Caco-2 (cell line): ENCODE data around the gene SLC37A1. TPM values are rescaled to one million over a fixed set of nuclear protein-coding genes. Genes with fewer than 3 reads are reported as not detected.
A peak's percentile ranks its signal among the peaks of the same experiment; 100 is the strongest.

ENCODE experiments used
- BruUV-seq: library from RNA; stranded (reverse); fragments of 400-500 nt; replicated peaks from 2 replicates; lab custom pipeline; 2021; lab: Mats Ljungman, UMichigan
- CTCF ChIA-PET: fragments of 300-600 bp; sonication (Branson Sonifier 250); formaldehyde crosslinking; loops from one replicate; lab custom pipeline; 2022; ENCODE audit warnings: antibody characterized with exemption; lab: Charles Lee
- POLR2A ChIA-PET: fragments of 300-600 bp; sonication (Branson Sonifier 250); formaldehyde crosslinking; loops from one replicate; lab custom pipeline; 2022; ENCODE audit warnings: antibody characterized with exemption; lab: Charles Lee
- DNase-seq, 2 experiments: peaks; one replicate each; pipeline versions ENCODE4 v3.0.0 to v3.0.0-alpha.2; 2020 to 2022
- H3K27me3 ChIP-seq: replicated peaks from 2 replicates; pipeline ENCODE4 v1.6.0; 2011; ENCODE audit warnings: low read length; ENCODE audit not compliant: control insufficient read depth, insufficient read depth
- H3K36me3 ChIP-seq: 2 replicates; pipeline ENCODE4 v1.5.1; 2011; ENCODE audit warnings: low read length; ENCODE audit not compliant: control insufficient read depth, insufficient read depth
- H3K4me1 ChIP-seq: fragments of 250-450 bp; sonication (Bioruptor Pico); 2 replicates; pipeline ENCODE4 v1.5.1; 2020; ENCODE audit warnings: mild to moderate bottlenecking
- H3K4me3 ChIP-seq: 2 replicates; pipeline ENCODE4 v1.5.1; 2011; ENCODE audit warnings: low read depth, mild to moderate bottlenecking, control low read depth, low read length
- H3K9me3 ChIP-seq: fragments of 250-450 bp; sonication (Bioruptor Pico); 2 replicates; pipeline ENCODE4 v1.5.1; 2020; ENCODE audit warnings: mild to moderate bottlenecking, moderate library complexity
- H3K27ac Mint-ChIP-seq: one replicate; pipeline ENCODE4 v1.8.0; 2022; ENCODE audit warnings: mixed read lengths; ENCODE audit not compliant: unreplicated experiment
- H3K27me3 Mint-ChIP-seq: one replicate; pipeline ENCODE4 v1.8.0; 2022; ENCODE audit warnings: mixed read lengths; ENCODE audit not compliant: insufficient read depth, unreplicated experiment
- H3K36me3 Mint-ChIP-seq: one replicate; pipeline ENCODE4 v1.8.0; 2022; ENCODE audit warnings: mild to moderate bottlenecking, mixed read lengths; ENCODE audit not compliant: insufficient read depth, unreplicated experiment
- H3K4me1 Mint-ChIP-seq: one replicate; pipeline ENCODE4 v1.8.0; 2022; ENCODE audit warnings: low read depth, mixed read lengths; ENCODE audit not compliant: unreplicated experiment
- H3K4me3 Mint-ChIP-seq: one replicate; pipeline ENCODE4 v1.8.0; 2022; ENCODE audit warnings: mild to moderate bottlenecking, moderate library complexity, mixed read lengths; ENCODE audit not compliant: unreplicated experiment
- H3K9me3 Mint-ChIP-seq: one replicate; pipeline ENCODE4 v1.8.0; 2022; ENCODE audit warnings: mixed read lengths; ENCODE audit not compliant: unreplicated experiment
- CTCF ChIP-seq, 2 experiments: fragments of 200-600 bp in 1 of 2; IDR thresholded peaks; 1 replicate in 1 of 2; 2 replicates in 1 of 2; pipeline versions ENCODE4 v1.5.1 to v1.8.0; 2011 to 2022; ENCODE audit warnings: antibody characterized with exemption in 1 of 2, control low read depth in 1 of 2, inconsistent platforms in 1 of 2, low read depth in 1 of 2, low read length in 1 of 2, mild to moderate bottlenecking in 1 of 2, moderate library complexity in 1 of 2; ENCODE audit not compliant: insufficient read depth in 1 of 2, severe bottlenecking in 1 of 2, unreplicated experiment in 1 of 2
- intact Hi-C: fragments of 100-400 bp; cut with micrococcal nuclease; formaldehyde crosslinking; loops from one replicate; pipeline ENCODE4 v1.10.0; 2022; ENCODE audit not compliant: unreplicated experiment
- total RNA-seq: library from RNA; stranded (reverse); gene quantifications from 2 replicates; pipeline ENCODE4 v1.2.3, GENCODE V29; 2022

Gene SLC37A1
- total RNA-seq, 1 experiment from 2014 or later = 9.8 TPM

GRCh38 chr21:42512346-42513034 is 1.2 kb upstream of the SLC37A1 start:
- Histone ChIP-seq H3K36me3 (no peaks in the 10 kb centered on the region), H3K9me3 (no peaks in the 10 kb centered on the region), H3K4me1 (peaks cover 48% of the 10 kb centered on the region), H3K4me3 (no peak overlapping the region), H3K27me3 (no peaks in the 10 kb centered on the region)
- CTCF ChIA-PET = interaction anchor here (1.1 kb wide), 1 partner anchor 45 kb away, joined by 3 read pairs; no protein-coding TSS in a partner anchor
- Mint-ChIP-seq H3K4me3 (peak overlapping the region; percentile 30), H3K36me3 (no peaks in the 10 kb centered on the region), H3K9me3 (no peaks in the 10 kb centered on the region), H3K4me1 (peaks cover 38% of the 10 kb centered on the region), H3K27me3 (no peaks in the 10 kb centered on the region), H3K27ac (peak overlapping the region; percentile 57)
- POLR2A ChIA-PET = no interaction called here
- no peak for TF ChIP-seq CTCF (IDR thresholded peaks at IDR 0.05; ENCODE audit: insufficient read depth in 1 of 2, low read depth in 1 of 2, low read length in 1 of 2, severe bottlenecking in 1 of 2, unreplicated experiment in 1 of 2)
- no peak for DNase-seq
- no TSS peak for BruUV-seq
- intact Hi-C loops = no loop called here

DNA sequence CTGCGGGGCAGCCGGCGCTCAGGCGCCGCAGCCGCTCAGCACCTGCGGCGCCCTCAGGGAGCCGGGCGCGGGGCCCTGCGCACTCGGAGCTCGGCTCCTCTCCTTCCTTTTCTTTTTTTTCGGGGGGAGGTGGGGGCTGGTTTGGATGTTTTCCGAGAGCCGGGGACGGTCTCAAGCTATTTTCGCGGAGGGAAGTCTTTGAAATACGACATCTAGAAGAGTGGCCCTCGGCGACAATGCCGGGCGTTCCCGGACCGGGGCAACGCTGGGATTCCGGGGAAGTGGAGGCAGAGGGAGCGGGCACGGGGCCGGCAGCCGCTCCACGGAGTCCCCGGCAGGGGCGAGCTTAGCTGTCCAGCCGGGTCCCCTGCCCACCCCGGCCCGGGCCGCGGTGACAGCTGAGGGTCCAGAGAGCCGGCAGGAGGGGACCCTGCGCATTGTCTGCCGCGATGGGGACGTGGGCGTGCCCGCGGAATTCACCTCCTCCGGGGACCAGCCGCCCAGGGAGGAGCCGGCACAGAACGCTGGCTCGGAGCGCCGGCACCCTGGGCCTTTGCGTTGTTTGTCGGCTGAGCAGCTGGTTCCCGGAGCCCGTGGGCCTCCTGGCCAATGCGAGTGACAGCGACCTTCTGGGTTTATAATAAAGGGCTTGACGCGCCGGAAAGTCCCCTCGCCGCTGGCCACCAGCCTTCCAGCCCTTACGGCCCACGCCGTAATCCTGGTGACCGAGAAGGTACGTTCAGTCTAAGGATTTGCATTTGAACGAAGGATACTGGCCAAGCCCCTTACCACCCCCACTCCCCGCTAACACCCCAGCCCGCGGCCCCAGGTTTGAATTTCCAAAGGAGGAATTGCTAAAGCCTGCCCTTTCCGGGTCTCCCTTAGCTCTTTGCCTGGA is 582 bp downstream of the SLC37A1 start:
- H3K4me3 Mint-ChIP-seq = peak overlapping the region; percentile 79
- Histone ChIP-seq H3K4me3 (peak overlapping the region; percentile 76), H3K36me3 (no peaks in the 10 kb centered on the region), H3K27me3 (no peaks in the 10 kb centered on the region), H3K4me1 (peaks cover 31% of the 10 kb centered on the region), H3K9me3 (no peaks in the 10 kb centered on the region)
- DNase-seq = peak in 1 of 2 experiments; percentile 48
- H3K27ac Mint-ChIP-seq = peak overlapping the region; percentile 29
- POLR2A ChIA-PET = interaction anchor here (0.6 kb wide), 1 partner anchor 318 kb away, joined by 8 read pairs; no protein-coding TSS in a partner anchor
- H3K36me3 Mint-ChIP-seq = no peaks in the 10 kb centered on the region
- BruUV-seq = no TSS peak
- H3K4me1 Mint-ChIP-seq = peaks cover 25% of the 10 kb centered on the region
- TF ChIP-seq CTCF (IDR thresholded peaks at IDR 0.05; ENCODE audit: insufficient read depth in 1 of 2, low read depth in 1 of 2, low read length in 1 of 2, severe bottlenecking in 1 of 2, unreplicated experiment in 1 of 2) = no peak
- intact Hi-C loops = loop anchor here (2.0 kb wide), 1 partner anchor 55 kb away; no protein-coding TSS in a partner anchor
- CTCF ChIA-PET = no interaction called here
- no peaks in the 10 kb centered on the region for H3K27me3 Mint-ChIP-seq
- H3K9me3 Mint-ChIP-seq = no peaks in the 10 kb centered on the region

DNA sequence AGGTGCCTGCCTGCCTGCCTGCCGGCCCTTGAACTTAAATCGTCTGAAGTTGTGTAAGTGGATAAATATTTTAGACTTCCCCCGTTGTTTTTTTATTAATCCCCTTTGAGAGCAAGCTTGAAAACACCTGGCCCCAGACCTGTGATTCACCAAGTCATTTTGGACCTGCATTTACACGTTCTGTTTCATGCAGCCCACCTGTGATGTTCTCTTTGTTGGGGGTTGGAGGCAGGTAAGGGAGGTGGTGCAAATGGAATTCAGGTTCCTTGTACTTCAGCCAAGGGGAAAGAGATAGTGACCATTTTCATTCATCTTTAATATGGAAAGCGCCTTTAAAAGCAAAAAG is 1.2 kb downstream of the SLC37A1 start:
- no peaks in the 10 kb centered on the region for H3K9me3 ChIP-seq
- CTCF ChIA-PET = no interaction called here
- BruUV-seq = no TSS peak

More for the DNA sequence above, 1.2 kb downstream of the SLC37A1 start:
- peak overlapping the region; percentile 29 for H3K27ac Mint-ChIP-seq
- Histone ChIP-seq H3K27me3 (no peaks in the 10 kb centered on the region), H3K4me3 (peak overlapping the region; percentile 76), H3K36me3 (no peaks in the 10 kb centered on the region), H3K4me1 (peaks cover 28% of the 10 kb centered on the region)
- no peaks in the 10 kb centered on the region for H3K27me3 Mint-ChIP-seq
- no peak for DNase-seq
- H3K36me3 Mint-ChIP-seq = no peaks in the 10 kb centered on the region
- H3K4me3 Mint-ChIP-seq = peak overlapping the region; percentile 79
- intact Hi-C loops = loop anchor here (2.0 kb wide), 1 partner anchor 56 kb away; no protein-coding TSS in a partner anchor
- no peaks in the 10 kb centered on the region for H3K9me3 Mint-ChIP-seq
- POLR2A ChIA-PET = no interaction called here
- TF ChIP-seq CTCF (IDR thresholded peaks at IDR 0.05; ENCODE audit: insufficient read depth in 1 of 2, low read depth in 1 of 2, low read length in 1 of 2, severe bottlenecking in 1 of 2, unreplicated experiment in 1 of 2) = no peak
- peaks cover 18% of the 10 kb centered on the region for H3K4me1 Mint-ChIP-seq
